Fibroblast of lung (primary cell): ENCODE results near the gene ZNF143. TPM values are rescaled to one million over a fixed set of nuclear protein-coding genes. Genes with fewer than 3 reads are reported as not detected.
"Not testable (repeated sequence)": the region's sequence is repeated elsewhere in the genome, so short reads cannot be mapped to it uniquely, and the experiment has no call there.

Source experiments
- DNase-seq, 2 donors: peaks; one replicate each; pipeline versions ENCODE4 v3.0.0 to v3.0.0-alpha.2; 2010; ENCODE audit warnings: low read depth in 2 of 2
- H2AFZ ChIP-seq: 2 replicates; pipeline ENCODE4 v1.5.1; 2012; ENCODE audit warnings: low read length, control low read depth, inconsistent platforms
- H3K27ac ChIP-seq: 2 replicates; pipeline ENCODE4 v1.5.1; 2011; ENCODE audit warnings: low read length, control low read depth; ENCODE audit not compliant: insufficient read depth
- H3K27me3 ChIP-seq: 2 replicates; pipeline ENCODE4 v1.5.1; 2011; ENCODE audit warnings: mild to moderate bottlenecking, low read length; ENCODE audit not compliant: control insufficient read depth, insufficient read depth
- H3K36me3 ChIP-seq: 2 replicates; pipeline ENCODE4 v1.5.1; 2011; ENCODE audit warnings: low read length; ENCODE audit not compliant: control insufficient read depth, insufficient read depth
- H3K4me1 ChIP-seq: 2 replicates; pipeline ENCODE4 v1.5.1; 2011; ENCODE audit warnings: low read length; ENCODE audit not compliant: control insufficient read depth, insufficient read depth; ENCODE audit errors: extremely low read depth
- H3K4me2 ChIP-seq: 2 replicates; pipeline ENCODE4 v1.5.1; 2011; ENCODE audit warnings: low read length, control low read depth; ENCODE audit not compliant: insufficient read depth; ENCODE audit errors: extremely low read depth
- H3K4me3 ChIP-seq, 4 experiments: fragments of 200-600 bp in 1 of 4; sonication (generic) in 1 of 4; replicated peaks in 1 of 4; 2 replicates each; pipeline ENCODE4 v1.5.1; 2011 to 2016; ENCODE audit warnings: low read length in 4 of 4, low read depth in 3 of 4, mild to moderate bottlenecking in 3 of 4, control low read depth in 2 of 4, inconsistent platforms in 1 of 4, mixed read lengths in 1 of 4; ENCODE audit not compliant: insufficient read depth in 1 of 4; ENCODE audit errors: control extremely low read depth in 1 of 4
- H3K79me2 ChIP-seq: 2 replicates; pipeline ENCODE4 v1.5.1; 2012; ENCODE audit warnings: mild to moderate bottlenecking, low read length, inconsistent platforms; ENCODE audit not compliant: control insufficient read depth, insufficient read depth
- H3K9ac ChIP-seq: 2 replicates; pipeline ENCODE4 v1.5.1; 2011; ENCODE audit warnings: mild to moderate bottlenecking, low read length, control low read depth; ENCODE audit not compliant: insufficient read depth
- H3K9me3 ChIP-seq: 2 replicates; pipeline ENCODE4 v1.5.1; 2012; ENCODE audit warnings: low read depth, low read length; ENCODE audit not compliant: control insufficient read depth, insufficient read depth
- H4K20me1 ChIP-seq: 2 replicates; pipeline ENCODE4 v1.5.1; 2011; ENCODE audit warnings: low read length; ENCODE audit not compliant: control insufficient read depth, insufficient read depth; ENCODE audit errors: extremely low read depth
- EZH2 ChIP-seq: IDR thresholded peaks from 2 replicates; pipeline ENCODE4 v1.5.1; 2012; ENCODE audit warnings: low read length, control low read depth, mild to moderate bottlenecking; ENCODE audit errors: missing control alignments
- polyA plus RNA-seq, 2 donors: library from polyadenylated mRNA; depleted of rRNA in 1 of 2; stranded (reverse) in 1 of 2; unstranded in 1 of 2; fragments of >200 nt; gene quantifications; 2 replicates each; pipeline ENCODE4 v1.2.1, GENCODE V29; 2011 to 2012; ENCODE audit warnings: missing spikeins in 1 of 2
- total RNA-seq: library from RNA; depleted of rRNA; stranded (reverse); fragments of >200 nt; gene quantifications from 2 replicates; pipeline ENCODE4 v1.2.1, GENCODE V29; 2014
- TF ChIP-seq, protein P1 (sequence below), 2 donors: IDR thresholded peaks in 1 of 2; conservative IDR thresholded peaks in 1 of 2; 1 replicate in 1 of 2; 2 replicates in 1 of 2; pipeline ENCODE4 v1.5.1; 2011 to 2012; ENCODE audit warnings: low read length in 2 of 2, control low read depth in 1 of 2, inconsistent platforms in 1 of 2, low read depth in 1 of 2, mild to moderate bottlenecking in 1 of 2

ZNF143 gene
- total and polyA plus RNA-seq, 2 donors (not counting 1 experiment from before 2014, with no cell fraction given) = 22.6 to 36.2 TPM

DNA sequence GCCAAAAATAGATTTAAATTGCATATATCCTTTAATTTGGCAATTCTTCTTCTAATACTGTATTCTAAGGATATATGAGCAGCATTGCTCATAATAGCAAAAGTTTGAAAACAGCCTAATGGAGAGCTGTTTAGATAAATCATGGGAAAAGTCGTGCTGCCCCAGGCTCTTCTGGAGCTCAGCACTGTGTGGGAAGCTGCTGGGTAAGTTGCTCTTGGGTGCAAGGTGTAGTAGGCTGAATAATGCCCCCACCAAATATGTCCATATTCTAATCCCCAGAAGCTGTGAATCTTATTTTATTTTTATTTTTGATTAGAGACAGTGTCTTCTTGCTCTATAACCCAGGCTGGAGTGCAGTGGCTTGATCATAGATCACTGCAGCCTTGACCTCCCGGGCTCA lies 77.7 kb downstream of the ZNF143 start:
- H3K9ac ChIP-seq = no peak overlapping the region
- no peak overlapping the region for H3K27ac ChIP-seq
- no peaks in the 10 kb centered on the region for H3K36me3 ChIP-seq
- no peak for DNase-seq
- H3K79me2 ChIP-seq = no peaks in the 10 kb centered on the region
- no peaks in the 10 kb centered on the region for H3K9me3 ChIP-seq
- H4K20me1 ChIP-seq = no peaks in the 10 kb centered on the region
- H3K27me3 ChIP-seq = no peaks in the 10 kb centered on the region
- H3K4me2 ChIP-seq = no peak overlapping the region
- no peaks in the 10 kb centered on the region for H3K4me1 ChIP-seq
- no peak overlapping the region for H3K4me3 ChIP-seq
- H2AFZ ChIP-seq = no peak overlapping the region
- TF ChIP-seq EZH2 = no peak
- TF ChIP-seq, protein P1, sequence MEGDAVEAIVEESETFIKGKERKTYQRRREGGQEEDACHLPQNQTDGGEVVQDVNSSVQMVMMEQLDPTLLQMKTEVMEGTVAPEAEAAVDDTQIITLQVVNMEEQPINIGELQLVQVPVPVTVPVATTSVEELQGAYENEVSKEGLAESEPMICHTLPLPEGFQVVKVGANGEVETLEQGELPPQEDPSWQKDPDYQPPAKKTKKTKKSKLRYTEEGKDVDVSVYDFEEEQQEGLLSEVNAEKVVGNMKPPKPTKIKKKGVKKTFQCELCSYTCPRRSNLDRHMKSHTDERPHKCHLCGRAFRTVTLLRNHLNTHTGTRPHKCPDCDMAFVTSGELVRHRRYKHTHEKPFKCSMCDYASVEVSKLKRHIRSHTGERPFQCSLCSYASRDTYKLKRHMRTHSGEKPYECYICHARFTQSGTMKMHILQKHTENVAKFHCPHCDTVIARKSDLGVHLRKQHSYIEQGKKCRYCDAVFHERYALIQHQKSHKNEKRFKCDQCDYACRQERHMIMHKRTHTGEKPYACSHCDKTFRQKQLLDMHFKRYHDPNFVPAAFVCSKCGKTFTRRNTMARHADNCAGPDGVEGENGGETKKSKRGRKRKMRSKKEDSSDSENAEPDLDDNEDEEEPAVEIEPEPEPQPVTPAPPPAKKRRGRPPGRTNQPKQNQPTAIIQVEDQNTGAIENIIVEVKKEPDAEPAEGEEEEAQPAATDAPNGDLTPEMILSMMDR (conservative IDR thresholded peaks at IDR 0.05 in 1 of 2, IDR thresholded peaks at IDR 0.05 in 1 of 2; ENCODE audit: low read depth in 1 of 2, low read length in 2 of 2) = no peak

DNA sequence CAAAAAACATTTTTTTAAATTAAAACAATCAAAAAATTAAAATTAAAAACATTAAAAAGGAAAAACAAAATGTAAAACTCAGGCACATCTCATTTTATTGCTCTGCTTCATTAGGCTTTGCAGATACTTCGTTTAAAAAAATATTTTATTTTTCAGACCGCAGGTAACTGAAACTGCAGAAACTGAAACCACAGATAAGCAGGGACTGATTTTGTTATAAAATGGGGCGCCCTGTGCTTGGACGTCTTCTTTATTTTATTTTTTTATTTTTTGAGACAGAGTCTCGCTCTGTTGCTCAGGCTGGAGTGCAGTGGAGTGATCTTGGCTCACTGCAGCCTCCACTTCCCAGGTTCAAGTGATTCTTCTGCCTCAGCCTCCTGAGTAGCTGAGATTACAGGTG lies 88.4 kb downstream of the ZNF143 start:
- DNase-seq, H3K36me3 ChIP-seq, H3K79me2 ChIP-seq, H3K4me3 ChIP-seq, H3K27ac ChIP-seq, H3K4me2 ChIP-seq, H3K4me1 ChIP-seq, H4K20me1 ChIP-seq, H3K9me3 ChIP-seq, H2AFZ ChIP-seq, H3K9ac ChIP-seq, H3K27me3 ChIP-seq: not testable (repeated sequence)

DNA sequence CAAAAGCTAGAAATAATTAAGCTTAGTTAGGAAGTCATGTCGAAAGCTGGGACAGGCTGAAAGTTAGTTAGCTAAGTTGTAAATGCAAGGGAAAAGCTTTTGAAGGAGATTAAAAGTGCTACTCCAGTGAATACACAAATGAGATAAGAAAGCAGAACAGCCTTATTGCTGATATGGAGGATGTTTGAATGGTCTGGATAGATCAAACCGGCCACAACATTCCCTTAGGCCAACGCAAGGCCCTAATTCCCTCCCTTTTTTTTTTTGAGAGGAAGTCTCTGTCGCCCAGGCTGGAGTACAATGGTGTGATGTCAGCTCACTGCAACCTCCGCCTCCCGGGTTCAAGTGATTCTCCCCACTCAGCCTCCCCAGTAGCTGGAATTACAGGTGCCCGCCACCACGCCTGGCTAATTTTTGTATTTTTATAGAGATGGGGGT lies 89.4 kb downstream of the ZNF143 start:
- Histone ChIP-seq H3K9me3 (no peaks in the 10 kb centered on the region), H3K27me3 (no peaks in the 10 kb centered on the region), H3K4me3 (no peak overlapping the region), H3K27ac (no peak overlapping the region), H3K79me2 (no peaks in the 10 kb centered on the region), H3K4me2 (no peak overlapping the region), H3K36me3 (no peaks in the 10 kb centered on the region), H4K20me1 (no peaks in the 10 kb centered on the region), H3K4me1 (no peaks in the 10 kb centered on the region), H2AFZ (no peak overlapping the region), H3K9ac (no peak overlapping the region)
- no peak for DNase-seq
- TF ChIP-seq, protein P1 (conservative IDR thresholded peaks at IDR 0.05 in 1 of 2, IDR thresholded peaks at IDR 0.05 in 1 of 2; ENCODE audit: low read depth in 1 of 2, low read length in 2 of 2) = no peak
- no peak for TF ChIP-seq EZH2
